Vagina (tissue), 2 donors: Measurements from ENCODE around the gene AGPAT4.

Source experiments
- CTCF ChIP-seq, 3 experiments: fragments of 450-650 bp in 2 of 3; fragments of 200-600 bp in 1 of 3; sonication (generic) in 1 of 3; IDR thresholded peaks; one replicate each; pipeline ENCODE4 v1.5.1; 2017 to 2019; ENCODE audit warnings: antibody characterized with exemption in 3 of 3, mild to moderate bottlenecking in 2 of 3, moderate library complexity in 2 of 3
- POLR2A ChIP-seq, 2 donors: fragments of 450-650 bp; IDR thresholded peaks; one replicate each; pipeline ENCODE4 v1.6.1; 2017; ENCODE audit warnings: antibody characterized with exemption in 2 of 2, mild to moderate bottlenecking in 2 of 2, moderate library complexity in 2 of 2
- POLR2AphosphoS5 ChIP-seq, 2 donors: sonication (generic); formaldehyde crosslinking; IDR thresholded peaks; one replicate each; pipeline ENCODE4 v1.9.0; 2017; ENCODE audit warnings: antibody characterized with exemption in 2 of 2, mild to moderate bottlenecking in 2 of 2, low read depth in 1 of 2; ENCODE audit not compliant: insufficient read depth in 1 of 2

- no peak for TF ChIP-seq CTCF (IDR thresholded peaks at IDR 0.05)
- peak in 1 of 2 donors; percentile 65 for TF ChIP-seq POLR2AphosphoS5 (IDR thresholded peaks at IDR 0.05; ENCODE audit: insufficient read depth in 1 of 2, low read depth in 1 of 2)
- TF ChIP-seq POLR2A (IDR thresholded peaks at IDR 0.05), result no peak
Measured at GRCh38 chr6:161228921-161229591, 44.8 kb downstream of the AGPAT4 start.
